HG03565 (cell line): ENCODE results near the gene DHCR7.

Experiments used
- ATAC-seq: cut with Tn5 transposase; IDR thresholded peaks from one replicate; pipeline ENCODE4 v1.9.1; 2021; ENCODE audit warnings: mild to moderate bottlenecking, moderate library complexity; ENCODE audit not compliant: unreplicated experiment

The DHCR7 gene

GRCh38 chr11:71421392-71421950 lies 26.7 kb downstream of the DHCR7 start:
- no peak for ATAC-seq

- ATAC-seq = no peak
Observed at GRCh38 chr11:71420455-71421241, 27.5 kb downstream of the DHCR7 start.

GRCh38 chr11:71418643-71419042 lies 29.6 kb downstream of the DHCR7 start:
- peak; percentile 40 for ATAC-seq

- ATAC-seq = no peak
Observed at GRCh38 chr11:71414645-71415044, 33.5 kb downstream of the DHCR7 start.

GRCh38 chr11:71410363-71410966 lies 37.7 kb downstream of the DHCR7 start:
- ATAC-seq = no peak

- ATAC-seq = no peak
Observed at GRCh38 chr11:71408826-71409225, 39.4 kb downstream of the DHCR7 start.

- ATAC-seq = no peak
Observed at GRCh38 chr11:71407356-71407755, 40.8 kb downstream of the DHCR7 start.

- no peak for ATAC-seq
Observed at GRCh38 chr11:71406681-71407080, 41.5 kb downstream of the DHCR7 start.

- ATAC-seq = no peak
Observed at GRCh38 chr11:71404209-71404608, 44.0 kb downstream of the DHCR7 start.

GRCh38 chr11:71402878-71403277 lies 45.3 kb downstream of the DHCR7 start:
- no peak for ATAC-seq

- no peak for ATAC-seq
Observed at GRCh38 chr11:71400216-71400615, 48.0 kb downstream of the DHCR7 start.

GRCh38 chr11:71399341-71399740 lies 48.9 kb downstream of the DHCR7 start:
- no peak for ATAC-seq

GRCh38 chr11:71397961-71398360 lies 50.2 kb downstream of the DHCR7 start:
- ATAC-seq = no peak

GRCh38 chr11:71397331-71397860 lies 50.8 kb downstream of the DHCR7 start:
- ATAC-seq = no peak

- no peak for ATAC-seq
Observed at GRCh38 chr11:71396548-71397123, 51.6 kb downstream of the DHCR7 start.

GRCh38 chr11:71395774-71396173 lies 52.4 kb downstream of the DHCR7 start:
- no peak for ATAC-seq

GRCh38 chr11:71395263-71395560 lies 53.0 kb downstream of the DHCR7 start:
- no peak for ATAC-seq

GRCh38 chr11:71393283-71393682 lies 54.9 kb downstream of the DHCR7 start:
- ATAC-seq = no peak

GRCh38 chr11:71391796-71392195 lies 56.4 kb downstream of the DHCR7 start:
- ATAC-seq = no peak

GRCh38 chr11:71391352-71391751 lies 56.8 kb downstream of the DHCR7 start:
- ATAC-seq = no peak

GRCh38 chr11:71388637-71389235 lies 59.5 kb downstream of the DHCR7 start:
- no peak for ATAC-seq
